Measurements from ENCODE around the gene ENTHD1. TPM values are rescaled to one million over a fixed set of nuclear protein-coding genes. Genes with fewer than 3 reads are reported as not detected.

ENTHD1 gene
- total RNA-seq, 2 donors from 2014 or later = not detected

DNA sequence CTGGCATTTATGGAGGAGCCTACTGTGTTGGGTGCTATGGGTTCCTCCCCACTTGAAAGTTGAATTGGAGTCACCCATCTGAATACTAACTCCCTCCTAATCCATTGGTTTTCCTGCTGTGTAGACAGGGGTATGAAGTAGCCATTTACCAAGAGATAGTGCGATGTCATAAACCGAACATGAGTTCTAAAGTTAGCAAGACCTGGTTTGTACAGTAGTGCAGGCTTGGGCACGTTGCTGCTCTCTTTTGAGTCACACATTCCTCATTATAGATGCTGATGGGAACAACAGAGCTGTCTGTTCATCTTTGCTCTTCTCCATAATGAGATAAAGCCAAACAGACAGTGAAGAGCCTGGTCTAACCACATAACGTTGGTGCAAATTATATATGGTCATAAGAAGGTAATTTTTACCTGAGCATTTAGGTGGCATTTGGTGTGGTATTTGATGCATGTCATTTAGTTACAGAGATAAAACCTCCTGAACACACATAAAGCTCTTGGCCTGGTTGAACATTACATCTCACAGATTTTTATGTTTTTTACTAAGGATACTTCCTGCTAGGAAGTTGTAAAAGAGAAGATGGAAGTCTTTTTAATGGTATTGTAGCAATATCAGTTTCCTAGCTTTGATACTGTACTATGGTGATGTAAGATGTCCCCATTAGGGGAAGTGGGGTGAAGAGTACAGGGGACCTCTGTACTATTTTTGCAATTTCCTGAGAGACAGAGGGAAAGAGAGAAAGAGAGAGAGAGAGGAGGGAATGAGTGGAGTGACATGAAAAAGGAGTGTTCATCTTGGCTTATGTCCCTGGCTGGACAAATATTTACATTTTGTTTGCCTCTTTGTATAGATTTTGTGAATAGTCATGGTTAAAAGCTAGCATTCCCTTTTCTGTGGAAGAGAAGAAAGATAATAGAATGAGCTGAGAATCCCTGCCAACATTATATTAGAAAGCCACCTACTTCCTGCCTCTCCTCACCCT, 35.3 kb upstream of the ENTHD1 start:
- Histone ChIP-seq H3K36me3 (no peaks in the 10 kb centered on the region), H3K4me3 (no peak overlapping the region), H3K9ac (ENCODE audit: low read depth in 2 of 2, low read length in 2 of 2) (no peak overlapping the region), H3K4me1 (no peaks in the 10 kb centered on the region), H3K27ac (peak overlapping the region; percentile 25), H3K9me3 (no peaks in the 10 kb centered on the region), H3K27me3 (no peaks in the 10 kb centered on the region)
- no peak for DNase-seq
- TF ChIP-seq, protein P1, sequence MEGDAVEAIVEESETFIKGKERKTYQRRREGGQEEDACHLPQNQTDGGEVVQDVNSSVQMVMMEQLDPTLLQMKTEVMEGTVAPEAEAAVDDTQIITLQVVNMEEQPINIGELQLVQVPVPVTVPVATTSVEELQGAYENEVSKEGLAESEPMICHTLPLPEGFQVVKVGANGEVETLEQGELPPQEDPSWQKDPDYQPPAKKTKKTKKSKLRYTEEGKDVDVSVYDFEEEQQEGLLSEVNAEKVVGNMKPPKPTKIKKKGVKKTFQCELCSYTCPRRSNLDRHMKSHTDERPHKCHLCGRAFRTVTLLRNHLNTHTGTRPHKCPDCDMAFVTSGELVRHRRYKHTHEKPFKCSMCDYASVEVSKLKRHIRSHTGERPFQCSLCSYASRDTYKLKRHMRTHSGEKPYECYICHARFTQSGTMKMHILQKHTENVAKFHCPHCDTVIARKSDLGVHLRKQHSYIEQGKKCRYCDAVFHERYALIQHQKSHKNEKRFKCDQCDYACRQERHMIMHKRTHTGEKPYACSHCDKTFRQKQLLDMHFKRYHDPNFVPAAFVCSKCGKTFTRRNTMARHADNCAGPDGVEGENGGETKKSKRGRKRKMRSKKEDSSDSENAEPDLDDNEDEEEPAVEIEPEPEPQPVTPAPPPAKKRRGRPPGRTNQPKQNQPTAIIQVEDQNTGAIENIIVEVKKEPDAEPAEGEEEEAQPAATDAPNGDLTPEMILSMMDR (IDR thresholded peaks at IDR 0.05) = no peak
- intact Hi-C loops (cut with DNase I) = no loop called here

DNA sequence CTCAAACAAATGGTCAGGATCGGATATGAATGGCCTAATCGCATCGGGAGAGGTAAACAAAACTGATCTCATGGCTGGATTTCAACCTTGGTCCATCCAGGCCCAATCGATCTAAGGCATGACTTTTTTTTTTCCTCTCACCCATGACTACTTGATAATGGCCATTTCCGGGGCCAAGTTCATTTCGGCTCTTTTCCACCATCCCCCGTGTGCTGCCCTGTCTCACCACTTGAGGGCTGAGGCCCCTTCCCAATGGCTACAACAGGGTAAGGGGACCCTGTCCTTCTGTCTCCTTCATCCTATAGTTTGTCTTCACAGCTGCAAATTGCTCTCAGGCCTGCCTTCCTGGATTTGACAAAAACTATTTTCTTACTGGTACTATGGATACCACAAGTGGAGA, 34.0 kb upstream of the ENTHD1 start:
- H3K36me3 ChIP-seq = no peaks in the 10 kb centered on the region
- no peaks in the 10 kb centered on the region for H3K4me1 ChIP-seq
- H3K27me3 ChIP-seq = no peaks in the 10 kb centered on the region
- H3K9me3 ChIP-seq = no peaks in the 10 kb centered on the region
- intact Hi-C loops (cut with DNase I) = no loop called here
- no peak overlapping the region for H3K4me3 ChIP-seq
- no peak for DNase-seq
- no peak overlapping the region for H3K27ac ChIP-seq
- TF ChIP-seq, protein P1 (IDR thresholded peaks at IDR 0.05) = no peak
- H3K9ac ChIP-seq (ENCODE audit: low read depth in 2 of 2, low read length in 2 of 2) = no peak overlapping the region

- H3K27ac ChIP-seq = no peak overlapping the region
- no peak overlapping the region for H3K4me3 ChIP-seq
- H3K27me3 ChIP-seq = no peaks in the 10 kb centered on the region
- TF ChIP-seq, protein P1 (IDR thresholded peaks at IDR 0.05) = no peak
- no peaks in the 10 kb centered on the region for H3K4me1 ChIP-seq
- intact Hi-C loops (cut with DNase I) = no loop called here
- H3K9ac ChIP-seq (ENCODE audit: low read depth in 2 of 2, low read length in 2 of 2) = peak overlapping the region in 1 of 2 donors; percentile 15
- H3K36me3 ChIP-seq = no peaks in the 10 kb centered on the region
- DNase-seq = no peak
- no peaks in the 10 kb centered on the region for H3K9me3 ChIP-seq
Observed at GRCh38 chr22:39926753-39927152, 33.2 kb upstream of the ENTHD1 start.

GRCh38 chr22:39925909-39926679, 32.5 kb upstream of the ENTHD1 start:
- no peak overlapping the region for H3K4me3 ChIP-seq
- no peak overlapping the region for H3K27ac ChIP-seq
- no peak overlapping the region for H3K9ac ChIP-seq (ENCODE audit: low read depth in 2 of 2, low read length in 2 of 2)
- H3K9me3 ChIP-seq = no peaks in the 10 kb centered on the region
- peak; percentile 62 for DNase-seq
- no peaks in the 10 kb centered on the region for H3K4me1 ChIP-seq
- no peaks in the 10 kb centered on the region for H3K36me3 ChIP-seq
- no peaks in the 10 kb centered on the region for H3K27me3 ChIP-seq
- TF ChIP-seq, protein P1 (IDR thresholded peaks at IDR 0.05) = no peak
- intact Hi-C loops (cut with DNase I) = no loop called here

DNA sequence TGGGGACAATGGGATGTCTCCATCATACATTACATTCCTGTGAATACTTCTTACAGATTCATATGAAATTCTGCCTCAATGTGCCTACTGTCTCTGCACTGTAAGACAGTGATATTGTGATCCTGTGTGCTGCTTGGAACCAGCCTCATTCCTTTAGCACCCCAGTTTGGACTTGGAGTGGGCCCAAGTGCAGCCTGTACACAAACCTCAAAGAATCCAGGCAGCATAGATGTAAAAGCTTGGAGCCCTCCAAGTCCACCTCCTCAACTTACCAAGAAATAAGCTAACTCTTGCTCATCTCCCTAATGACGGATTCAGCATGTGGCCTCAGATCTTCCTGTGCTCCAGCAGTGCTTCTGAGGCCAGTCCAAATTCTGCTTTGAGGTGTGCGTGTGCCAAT, 31.7 kb upstream of the ENTHD1 start:
- Histone ChIP-seq H3K9me3 (no peaks in the 10 kb centered on the region), H3K4me1 (no peaks in the 10 kb centered on the region), H3K4me3 (no peak overlapping the region), H3K36me3 (no peaks in the 10 kb centered on the region), H3K27ac (no peak overlapping the region), H3K27me3 (no peaks in the 10 kb centered on the region), H3K9ac (ENCODE audit: low read depth in 2 of 2, low read length in 2 of 2) (no peak overlapping the region)
- TF ChIP-seq, protein P1 (IDR thresholded peaks at IDR 0.05) = no peak
- no peak for DNase-seq
- intact Hi-C loops (cut with DNase I) = no loop called here

All from colonic mucosa (tissue), 4 donors.